GM23338 (cell line): ENCODE measurements around the gene XPO4. TPM values are rescaled to one million over a fixed set of nuclear protein-coding genes. Genes with fewer than 3 reads are reported as not detected.

Experiments used
- ATAC-seq: fragments of 200-7000 bp; cut with Tn5 transposase; 3 replicates; pipeline ENCODE4 v1.9.1; 2020
- DNase-seq: peaks from one replicate; pipeline ENCODE4 v3.0.0-alpha.2; 2015; ENCODE audit warnings: low spot score
- H2AFZ ChIP-seq: fragments of 200-600 bp; sonication (generic); 2 replicates; pipeline ENCODE4 v1.8.0; 2016; ENCODE audit warnings: antibody characterized with exemption, mild to moderate bottlenecking, moderate library complexity
- H3F3A ChIP-seq: fragments of 200-600 bp; sonication (generic); replicated peaks from 2 replicates; pipeline ENCODE4 v1.8.0; 2017; ENCODE audit warnings: antibody characterized with exemption, mixed run types, low read depth
- H3K27ac ChIP-seq: fragments of 200-600 bp; sonication (generic); 2 replicates; pipeline ENCODE4 v1.6.1; 2016; ENCODE audit warnings: low read depth
- H3K27me3 ChIP-seq: fragments of 200-600 bp; sonication (generic); 2 replicates; pipeline ENCODE4 v1.8.0; 2016; ENCODE audit warnings: mild to moderate bottlenecking, mixed run types, moderate library complexity; ENCODE audit not compliant: insufficient read depth
- H3K36me3 ChIP-seq: fragments of 200-600 bp; sonication (generic); 2 replicates; pipeline ENCODE4 v1.8.0; 2016; ENCODE audit warnings: mild to moderate bottlenecking; ENCODE audit not compliant: insufficient read depth
- H3K4me1 ChIP-seq: fragments of 200-600 bp; sonication (generic); 2 replicates; pipeline ENCODE4 v1.8.0; 2016; ENCODE audit warnings: mild to moderate bottlenecking, moderate library complexity; ENCODE audit not compliant: insufficient read depth
- H3K4me2 ChIP-seq: fragments of 200-600 bp; sonication (generic); 2 replicates; pipeline ENCODE4 v1.7.1; 2017; ENCODE audit warnings: mixed run types
- H3K4me3 ChIP-seq: fragments of 200-600 bp; sonication (generic); 2 replicates; pipeline ENCODE4 v1.6.1; 2016; ENCODE audit warnings: mixed run types
- H3K79me2 ChIP-seq: fragments of 200-600 bp; sonication (generic); replicated peaks from 2 replicates; pipeline ENCODE4 v1.8.0; 2017; ENCODE audit warnings: mild to moderate bottlenecking; ENCODE audit not compliant: insufficient read depth
- H3K9me2 ChIP-seq: fragments of 200-600 bp; sonication (generic); 2 replicates; pipeline ENCODE4 v1.8.0; 2017; ENCODE audit not compliant: insufficient read depth
- H4K20me1 ChIP-seq: fragments of 200-600 bp; sonication (generic); replicated peaks from 2 replicates; pipeline ENCODE4 v1.8.0; 2017; ENCODE audit warnings: mild to moderate bottlenecking; ENCODE audit not compliant: insufficient read depth
- H3K27ac Mint-ChIP-seq: 2 replicates; pipeline ENCODE4 v1.8.0; 2020; ENCODE audit warnings: inconsistent platforms, mild to moderate bottlenecking, moderate library complexity, mixed read lengths
- H3K27me3 Mint-ChIP-seq: 3 replicates; pipeline ENCODE4 v1.8.0; 2022; ENCODE audit warnings: low read depth, mild to moderate bottlenecking, moderate library complexity, mixed read lengths, inconsistent platforms; ENCODE audit not compliant: insufficient read depth, poor library complexity
- H3K36me3 Mint-ChIP-seq: 3 replicates; pipeline ENCODE4 v1.8.0; 2021; ENCODE audit warnings: low read depth, mild to moderate bottlenecking, inconsistent platforms, moderate library complexity, mixed read lengths
- H3K4me1 Mint-ChIP-seq: 3 replicates; pipeline ENCODE4 v1.8.0; 2020; ENCODE audit warnings: mild to moderate bottlenecking, inconsistent platforms, mixed read lengths
- H3K4me3 Mint-ChIP-seq: 3 replicates; pipeline ENCODE4 v1.8.0; 2021; ENCODE audit warnings: moderate library complexity, mild to moderate bottlenecking, inconsistent platforms, mixed read lengths
- H3K9me3 Mint-ChIP-seq: 3 replicates; pipeline ENCODE4 v1.8.0; 2020; ENCODE audit warnings: moderate library complexity, mild to moderate bottlenecking, inconsistent platforms, mixed read lengths
- CTCF ChIP-seq, 2 experiments: fragments of 200-600 bp in 1 of 2; sonication (generic) in 1 of 2; conservative IDR thresholded peaks; 2 replicates each; pipeline versions ENCODE4 v1.5.1 to v1.6.1; 2016 to 2017; ENCODE audit warnings: antibody characterized with exemption in 2 of 2, low read depth in 2 of 2, mild to moderate bottlenecking in 2 of 2, moderate library complexity in 1 of 2
- ETS1 ChIP-seq: IDR thresholded peaks from 2 replicates; pipeline ENCODE4 v1.6.1; 2016; ENCODE audit warnings: antibody characterized with exemption
- EZH2 ChIP-seq: fragments of 200-600 bp; sonication (generic); IDR thresholded peaks from one replicate; pipeline ENCODE4 v1.8.0; 2017; ENCODE audit warnings: antibody characterized with exemption, mild to moderate bottlenecking, low read depth; ENCODE audit not compliant: unreplicated experiment
- POLR2AphosphoS5 ChIP-seq: IDR thresholded peaks from 2 replicates; pipeline ENCODE4 v1.6.1; 2016; ENCODE audit warnings: antibody characterized with exemption, low read depth
- REST ChIP-seq: IDR thresholded peaks from one replicate; pipeline ENCODE4 v1.6.1; 2018; ENCODE audit warnings: antibody characterized with exemption; ENCODE audit not compliant: unreplicated experiment
- STAT1 ChIP-seq: IDR thresholded peaks from one replicate; pipeline ENCODE4 v1.6.1; 2016; ENCODE audit warnings: antibody characterized with exemption; ENCODE audit not compliant: unreplicated experiment
- ZNF331 ChIP-seq: fragments of 250-450 bp; sonication (Bioruptor Pico); IDR thresholded peaks from 2 replicates; pipeline ENCODE4 v1.5.0; 2020; ENCODE audit warnings: low read depth, mild to moderate bottlenecking, moderate library complexity
- polyA plus RNA-seq: library from polyadenylated mRNA; unstranded; fragments of >200 nt; fragmentation: Nextera tagmentation; extraction: Ambion mirVana; gene quantifications from 2 replicates; pipeline ENCODE4 v1.2.1, GENCODE V29; 2016
- total RNA-seq: library from RNA; depleted of rRNA; stranded (reverse); fragments of >200 nt; shearing (Covaris generic); gene quantifications from 2 replicates; pipeline ENCODE4 v1.2.3, GENCODE V29; 2014

Gene XPO4
- total and polyA plus RNA-seq, 2 experiments from 2014 or later: 14.1 to 57.8 TPM

GRCh38 chr13:20823071-20823470 is 79.5 kb downstream of the XPO4 start:
- no peak overlapping the region for H3K4me2 ChIP-seq
- H3K27me3 Mint-ChIP-seq: no peaks in the 10 kb centered on the region
- ATAC-seq: no peak

More at GRCh38 chr13:20823071-20823470, 79.5 kb downstream of the XPO4 start:
- no peak overlapping the region for H3K27ac Mint-ChIP-seq
- H3K27ac ChIP-seq: no peak overlapping the region
- H3K27me3 ChIP-seq: no peaks in the 10 kb centered on the region
- H3K4me1 ChIP-seq: peaks cover 18% of the 10 kb centered on the region
- H3F3A ChIP-seq: no peaks in the 10 kb centered on the region
- no peak overlapping the region for H2AFZ ChIP-seq
- peaks cover 4% of the 10 kb centered on the region; the same call in 2 of the 3 replicates for H3K36me3 Mint-ChIP-seq
- no peak overlapping the region for H3K4me3 ChIP-seq
- H3K9me2 ChIP-seq: no peaks in the 10 kb centered on the region
- H3K4me1 Mint-ChIP-seq: peaks cover 22% of the 10 kb centered on the region
- TF ChIP-seq ETS1 (no peak), STAT1 (no peak), POLR2AphosphoS5 (no peak), REST (no peak), ZNF331 (no peak), EZH2 (no peak), CTCF (conservative IDR thresholded peaks at IDR 0.05; ENCODE audit: low read depth in 2 of 2) (no peak)
- no peak for DNase-seq
- H3K36me3 ChIP-seq: no peaks in the 10 kb centered on the region
- peaks cover 13% of the 10 kb centered on the region; the same call in 1 of the 2 replicates for H3K79me2 ChIP-seq
- 0 out of 2 replicates have a peak, but pooled peaks cover 5% of the 10 kb centered on the region for H4K20me1 ChIP-seq
- H3K4me3 Mint-ChIP-seq: no peak overlapping the region
- no peaks in the 10 kb centered on the region for H3K9me3 Mint-ChIP-seq
